ACC112 (cell line): ENCODE measurements around the gene APOBEC4.

ENCODE experiments used
- H2AFZ ChIP-seq: fragments of 200-600 bp; sonication (generic); one replicate; pipeline ENCODE4 v1.6.0; 2017; ENCODE audit warnings: antibody characterized with exemption, low read length; ENCODE audit not compliant: unreplicated experiment
- H3K27ac ChIP-seq: fragments of 200-600 bp; sonication (generic); 2 replicates; pipeline ENCODE4 v1.5.1; 2014; ENCODE audit warnings: low read depth, mild to moderate bottlenecking, antibody characterized with exemption, low read length, moderate library complexity
- H3K27me3 ChIP-seq: fragments of 200-600 bp; sonication (generic); 2 replicates; pipeline ENCODE4 v1.6.1; 2014; ENCODE audit warnings: mild to moderate bottlenecking, antibody characterized with exemption, low read length, moderate library complexity, mixed read lengths; ENCODE audit not compliant: insufficient read depth
- H3K36me3 ChIP-seq: fragments of 200-600 bp; sonication (generic); 2 replicates; pipeline ENCODE4 v1.6.1; 2016; ENCODE audit warnings: mild to moderate bottlenecking, antibody characterized with exemption, low read length, moderate library complexity, mixed read lengths; ENCODE audit not compliant: insufficient read depth
- H3K4me1 ChIP-seq: fragments of 200-600 bp; sonication (generic); one replicate; pipeline ENCODE4 v1.6.1; 2016; ENCODE audit warnings: low read length, mixed read lengths; ENCODE audit not compliant: insufficient read depth, unreplicated experiment, control insufficient read depth
- H3K4me3 ChIP-seq: fragments of 200-600 bp; sonication (generic); 2 replicates; pipeline ENCODE4 v1.5.1; 2014; ENCODE audit warnings: mild to moderate bottlenecking, low read depth, low read length
- H3K79me2 ChIP-seq: fragments of 200-600 bp; sonication (generic); one replicate; pipeline ENCODE4 v1.6.0; 2016; ENCODE audit warnings: low read length; ENCODE audit not compliant: control insufficient read depth, unreplicated experiment, insufficient read depth

APOBEC4 gene

GRCh38 chr1:183600634-183601033 lies 52.5 kb downstream of the APOBEC4 start:
- Histone ChIP-seq H3K79me2 (no peaks in the 10 kb centered on the region), H3K27ac (peak overlapping the region; percentile 41; the same call in 1 of the 2 replicates), H3K27me3 (no peaks in the 10 kb centered on the region), H2AFZ (no peak overlapping the region), H3K4me1 (peaks cover 5% of the 10 kb centered on the region), H3K36me3 (no peaks in the 10 kb centered on the region), H3K4me3 (no peak overlapping the region)

- peaks cover 5% of the 10 kb centered on the region for H3K4me1 ChIP-seq
- peak overlapping the region; percentile 41; the same call in 1 of the 2 replicates for H3K27ac ChIP-seq
- no peak overlapping the region for H3K4me3 ChIP-seq
- H3K79me2 ChIP-seq = no peaks in the 10 kb centered on the region
- no peaks in the 10 kb centered on the region for H3K36me3 ChIP-seq
- H3K27me3 ChIP-seq = no peaks in the 10 kb centered on the region
- no peak overlapping the region for H2AFZ ChIP-seq
These were observed 53.0 kb downstream of the APOBEC4 start for GRCh38 chr1:183600136-183600535.

GRCh38 chr1:183598386-183598785 lies 54.7 kb downstream of the APOBEC4 start:
- no peaks in the 10 kb centered on the region for H3K79me2 ChIP-seq
- H3K36me3 ChIP-seq = no peaks in the 10 kb centered on the region
- H3K27ac ChIP-seq = no peak overlapping the region
- no peak overlapping the region for H3K4me3 ChIP-seq
- no peaks in the 10 kb centered on the region for H3K27me3 ChIP-seq
- peaks cover 5% of the 10 kb centered on the region for H3K4me1 ChIP-seq
- no peak overlapping the region for H2AFZ ChIP-seq

- H3K79me2 ChIP-seq = no peaks in the 10 kb centered on the region
- no peaks in the 10 kb centered on the region for H3K27me3 ChIP-seq
- peaks cover 5% of the 10 kb centered on the region for H3K4me1 ChIP-seq
- no peak overlapping the region for H3K27ac ChIP-seq
- no peak overlapping the region for H2AFZ ChIP-seq
- no peaks in the 10 kb centered on the region for H3K36me3 ChIP-seq
- no peak overlapping the region for H3K4me3 ChIP-seq
These were observed 55.3 kb downstream of the APOBEC4 start for GRCh38 chr1:183597656-183598347.

GRCh38 chr1:183596500-183596899 lies 56.6 kb downstream of the APOBEC4 start:
- Histone ChIP-seq H3K4me1 (peaks cover 5% of the 10 kb centered on the region), H3K79me2 (no peaks in the 10 kb centered on the region), H3K27me3 (no peaks in the 10 kb centered on the region), H3K36me3 (no peaks in the 10 kb centered on the region), H2AFZ (no peak overlapping the region), H3K4me3 (no peak overlapping the region), H3K27ac (no peak overlapping the region)
